Left lung (tissue), 10 donors: ENCODE results near the gene KRTCAP2. TPM values are rescaled to one million over a fixed set of nuclear protein-coding genes. Genes with fewer than 3 reads are reported as not detected.
A peak's percentile ranks its signal among the peaks of the same experiment; 100 is the strongest.
"Not testable (repeated sequence)": the region's sequence is repeated elsewhere in the genome, so short reads cannot be mapped to it uniquely, and the experiment has no call there.

Experiments
- ATAC-seq: fragments of 200-7000 bp; cut with Tn5 transposase; one replicate; pipeline ENCODE4 v1.9.1; 2020; ENCODE audit warnings: moderate library complexity
- DNase-seq, 4 donors: peaks; one replicate each; pipeline ENCODE4 v3.0.0-alpha.2; 2013 to 2020
- H3K27ac ChIP-seq, 2 donors: fragments of 200-600 bp; sonication (generic) in 1 of 2; one replicate each; pipeline versions ENCODE4 v1.5.0 to v1.8.0; 2020 to 2021
- H3K27me3 ChIP-seq, 2 donors: fragments of 200-600 bp; sonication (generic) in 1 of 2; one replicate each; pipeline versions ENCODE4 v1.5.0 to v1.8.0; 2020 to 2021
- H3K36me3 ChIP-seq, 2 donors: fragments of 200-600 bp; sonication (generic) in 1 of 2; one replicate each; pipeline versions ENCODE4 v1.5.0 to v1.8.0; 2020 to 2021
- H3K4me1 ChIP-seq, 2 donors: fragments of 200-600 bp; one replicate each; pipeline ENCODE4 v1.8.0; 2021
- H3K4me3 ChIP-seq, 2 donors: fragments of 200-600 bp; sonication (generic) in 1 of 2; one replicate each; pipeline versions ENCODE4 v1.5.0 to v1.8.0; 2020 to 2021; ENCODE audit warnings: mild to moderate bottlenecking in 1 of 2
- H3K9me3 ChIP-seq, 2 donors: fragments of 200-600 bp; sonication (generic) in 1 of 2; one replicate each; pipeline versions ENCODE4 v1.5.0 to v1.8.0; 2020 to 2021
- CTCF ChIP-seq, 2 donors: fragments of 200-600 bp; sonication (generic) in 1 of 2; IDR thresholded peaks; one replicate each; pipeline versions ENCODE4 v1.5.0 to v1.8.0; 2021; ENCODE audit warnings: antibody characterized with exemption in 2 of 2
- intact Hi-C, 2 donors: fragments of 100-400 bp; cut with DNase I; formaldehyde crosslinking; loops; one replicate each; pipeline versions ENCODE4 v1.11.2 to v1.14.2; 2022
- polyA plus RNA-seq, 6 donors: library from polyadenylated mRNA; unstranded; fragments of 120-200 nt; gene quantifications; one replicate each; pipeline ENCODE4 v1.2.1, GENCODE V29; 2013; ENCODE audit not compliant: insufficient read length in 6 of 6
- total RNA-seq, 2 donors: library from RNA; stranded (reverse); fragmentation: NEBNext Ultra II Directional; extraction: Animal tissue kit (Norgen Biotek cat#: 25700); gene quantifications; one replicate each; pipeline ENCODE4 v1.2.1, GENCODE V29; 2021
- donor health status: DM: no; HTN: yes; CAD: no.
- donor health status: DM: no; HTN: no; CAD: no.

Gene KRTCAP2
- total and polyA plus RNA-seq, 8 donors, result 93.9 to 184 (median 111) TPM

GRCh38 chr1:155166471-155167165, 6.5 kb downstream of the KRTCAP2 start:
- Histone ChIP-seq H3K4me1 (peaks cover 4 to 24% of the 10 kb centered on the region in 2 donors), H3K36me3 (peaks cover 0 to 23% of the 10 kb centered on the region in 2 donors), H3K27ac (peak overlapping the region; percentile 26 to 67), H3K9me3 (no peaks in the 10 kb centered on the region), H3K27me3 (peaks cover 0 to 12% of the 10 kb centered on the region in 2 donors), H3K4me3 (no peak overlapping the region)
- peak; percentile 42 for ATAC-seq
- intact Hi-C loops, result no loop called here
- no peak for TF ChIP-seq CTCF (IDR thresholded peaks at IDR 0.05)
- DNase-seq, result peak in 3 of 4 donors; percentile 66 to 86 (median 81)

GRCh38 chr1:155166051-155166470, 7.0 kb downstream of the KRTCAP2 start:
- ATAC-seq (no peak), DNase-seq (no peak)
- no peak for TF ChIP-seq CTCF (IDR thresholded peaks at IDR 0.05)
- Histone ChIP-seq H3K4me3 (no peak overlapping the region), H3K4me1 (peaks cover 4 to 21% of the 10 kb centered on the region in 2 donors), H3K9me3 (no peaks in the 10 kb centered on the region), H3K36me3 (peaks cover 0 to 22% of the 10 kb centered on the region in 2 donors), H3K27me3 (peaks cover 0 to 12% of the 10 kb centered on the region in 2 donors), H3K27ac (peak overlapping the region; percentile 26 to 67)
- intact Hi-C loops, result no loop called here

GRCh38 chr1:155164625-155165024, 8.5 kb downstream of the KRTCAP2 start:
- not testable (repeated sequence) for ATAC-seq

GRCh38 chr1:155163785-155164184, 9.3 kb downstream of the KRTCAP2 start:
- H3K4me3 ChIP-seq, ATAC-seq, DNase-seq, intact Hi-C loops, H3K27ac ChIP-seq, H3K9me3 ChIP-seq, H3K36me3 ChIP-seq: not testable (repeated sequence)
- Histone ChIP-seq H3K4me1 (peaks cover 4 to 21% of the 10 kb centered on the region in 2 donors), H3K27me3 (peaks cover 0 to 12% of the 10 kb centered on the region in 2 donors)

More at GRCh38 chr1:155164625-155165024, 8.5 kb downstream of the KRTCAP2 start:
- Histone ChIP-seq H3K27me3 (peaks cover 0 to 12% of the 10 kb centered on the region in 2 donors), H3K4me1 (peaks cover 4 to 21% of the 10 kb centered on the region in 2 donors)
- intact Hi-C loops, H3K9me3 ChIP-seq, DNase-seq, H3K36me3 ChIP-seq, H3K4me3 ChIP-seq, H3K27ac ChIP-seq: not testable (repeated sequence)

GRCh38 chr1:155162631-155163030, 10.5 kb downstream of the KRTCAP2 start:
- intact Hi-C loops, H3K27ac ChIP-seq, H3K36me3 ChIP-seq, H3K4me3 ChIP-seq, ATAC-seq, DNase-seq, H3K9me3 ChIP-seq: not testable (repeated sequence)
- Histone ChIP-seq H3K4me1 (peaks cover 2 to 15% of the 10 kb centered on the region in 2 donors), H3K27me3 (peaks cover 0 to 12% of the 10 kb centered on the region in 2 donors)

GRCh38 chr1:155160128-155160527, 13.0 kb downstream of the KRTCAP2 start:
- Histone ChIP-seq H3K4me1 (no peaks in the 10 kb centered on the region), H3K4me3 (no peak overlapping the region), H3K36me3 (no peaks in the 10 kb centered on the region), H3K27me3 (no peaks in the 10 kb centered on the region), H3K27ac (no peak overlapping the region), H3K9me3 (no peaks in the 10 kb centered on the region)
- no peak for TF ChIP-seq CTCF (IDR thresholded peaks at IDR 0.05)
- no peak for ATAC-seq
- no peak for DNase-seq
- intact Hi-C loops, result no loop called here
